ENCODE data around the gene PRR29.
"Not testable (repeated sequence)": the region's sequence is repeated elsewhere in the genome, so short reads cannot be mapped to it uniquely, and the experiment has no call there.

- TF ChIP-seq POLR2A (IDR thresholded peaks at IDR 0.05; ENCODE audit: low read depth, low read length); POLR2AphosphoS5 (IDR thresholded peaks at IDR 0.05; ENCODE audit: low read depth, low read length); TAF1 (IDR thresholded peaks at IDR 0.05; ENCODE audit: low read depth, low read length); PAX5 (IDR thresholded peaks at IDR 0.05; ENCODE audit: insufficient read depth, low read length, severe bottlenecking); POU2F2 (IDR thresholded peaks at IDR 0.05; ENCODE audit: low read depth, low read length); SPI1 (IDR thresholded peaks at IDR 0.05; ENCODE audit: low read depth, low read length): not testable (repeated sequence)
Measured at GRCh38 chr17:64019551-64019961, 21.4 kb downstream of the PRR29 start.
